NK-92 treated with Interleukin-12 subunit alpha and Interleukin-12 subunit beta, amount 100 ng/mL, for 24 hours (cell line): ENCODE measurements around the gene KCNN3.

Source experiments
- DNase-seq: peaks from one replicate; lab custom pipeline; 2025; lab: John Stamatoyannopoulos, UW

The KCNN3 gene

GRCh38 chr1:154659823-154660592, 210.1 kb downstream of the KCNN3 start:
- no peak for DNase-seq

- no peak for DNase-seq
Observed at GRCh38 chr1:154657556-154657955, 212.5 kb downstream of the KCNN3 start.

GRCh38 chr1:154652893-154653292, 217.2 kb downstream of the KCNN3 start:
- no peak for DNase-seq
